Gastroesophageal sphincter (tissue), 4 donors: ENCODE measurements around the gene SLC22A16. TPM values are rescaled to one million over a fixed set of nuclear protein-coding genes. Genes with fewer than 3 reads are reported as not detected.
A peak's percentile ranks its signal among the peaks of the same experiment; 100 is the strongest.

ENCODE experiments used
- ATAC-seq: fragments of 150-250 bp; one replicate; pipeline ENCODE4 v1.9.1; 2016; ENCODE audit warnings: mild to moderate bottlenecking, moderate library complexity
- H3K27ac ChIP-seq, 4 donors: fragments of 200-600 bp; sonication (generic) in 3 of 4; 1 replicate in 3 of 4; 2 replicates in 1 of 4; pipeline ENCODE4 v1.5.1; 2016 to 2019
- H3K27me3 ChIP-seq: fragments of 200-600 bp; sonication (generic); one replicate; pipeline ENCODE4 v1.5.1; 2019
- H3K36me3 ChIP-seq, 2 donors: fragments of 200-600 bp; sonication (generic); one replicate each; pipeline ENCODE4 v1.5.1; 2019; ENCODE audit warnings: control low read depth in 1 of 2
- H3K4me1 ChIP-seq, 3 donors: fragments of 200-600 bp; sonication (generic); 1 replicate in 2 of 3; 2 replicates in 1 of 3; pipeline ENCODE4 v1.5.1; 2016 to 2019; ENCODE audit warnings: control low read depth in 2 of 3
- H3K4me3 ChIP-seq, 2 donors: fragments of 200-600 bp; sonication (generic); one replicate each; pipeline ENCODE4 v1.5.1; 2019; ENCODE audit warnings: mild to moderate bottlenecking in 1 of 2, moderate library complexity in 1 of 2
- H3K9me3 ChIP-seq, 3 donors: fragments of 200-600 bp; sonication (generic); one replicate each; pipeline ENCODE4 v1.5.1; 2017 to 2019; ENCODE audit warnings: control low read depth in 2 of 3
- CTCF ChIP-seq, 4 experiments: fragments of 200-600 bp in 2 of 4; fragments of 450-650 bp in 2 of 4; sonication (generic) in 1 of 4; IDR thresholded peaks; one replicate each; pipeline ENCODE4 v1.5.1; 2017 to 2019; ENCODE audit warnings: antibody characterized with exemption in 4 of 4, mild to moderate bottlenecking in 2 of 4, moderate library complexity in 2 of 4
- EP300 ChIP-seq: sonication (generic); formaldehyde crosslinking; IDR thresholded peaks from one replicate; pipeline ENCODE4 v1.6.1; 2017; ENCODE audit warnings: antibody characterized with exemption, mild to moderate bottlenecking
- POLR2A ChIP-seq, 2 donors: fragments of 450-650 bp; IDR thresholded peaks; one replicate each; pipeline ENCODE4 v1.6.1; 2017; ENCODE audit warnings: antibody characterized with exemption in 2 of 2, mild to moderate bottlenecking in 2 of 2, moderate library complexity in 1 of 2
- POLR2AphosphoS5 ChIP-seq: sonication (generic); formaldehyde crosslinking; IDR thresholded peaks from one replicate; pipeline ENCODE4 v1.6.1; 2017; ENCODE audit warnings: antibody characterized with exemption
- WGBS, 2 donors: methylation state at CpG; one replicate each; pipeline ENCODE4 v1.1.5; 2018; ENCODE audit warnings: low coverage in 1 of 2; 5-methylcytosine and 5-hydroxymethylcytosine counted together
- total RNA-seq, 4 donors: library from RNA; depleted of rRNA; stranded (reverse); fragments of >200 nt; gene quantifications; one replicate each; pipeline ENCODE4 v1.1.0, GENCODE V29; 2016

Gene SLC22A16
- total RNA-seq, 4 donors from 2014 or later: 0.35 to 5.4 (median 1.8) TPM; not detected in 1

GRCh38 chr6:110419028-110419739 is 57.2 kb downstream of the SLC22A16 start:
- whole genome bisulfite sequencing, 2 donors: 20 to 52% methylated on average over 1 to 5 of the region's 6 CpGs
- peaks cover 0 to 6% (median 0%) of the 10 kb centered on the region in 3 donors for H3K9me3 ChIP-seq
- no peak overlapping the region for H3K27ac ChIP-seq
- H3K36me3 ChIP-seq: no peaks in the 10 kb centered on the region
- H3K4me1 ChIP-seq: peaks cover 0 to 22% (median 0%) of the 10 kb centered on the region in 3 donors
- H3K27me3 ChIP-seq: no peaks in the 10 kb centered on the region
- no peak overlapping the region for H3K4me3 ChIP-seq
- TF ChIP-seq POLR2A (IDR thresholded peaks at IDR 0.05): no peak
- TF ChIP-seq EP300: no peak
- no peak for TF ChIP-seq POLR2AphosphoS5
- TF ChIP-seq CTCF (IDR thresholded peaks at IDR 0.05): no peak
- no peak for ATAC-seq

GRCh38 chr6:110418594-110418993 is 57.8 kb downstream of the SLC22A16 start:
- TF ChIP-seq EP300 (no peak), POLR2A (IDR thresholded peaks at IDR 0.05) (no peak), CTCF (IDR thresholded peaks at IDR 0.05) (no peak), POLR2AphosphoS5 (no peak)
- 65 to 80% methylated on average over 2 to 3 of the region's 3 CpGs for WGBS, 2 donors
- Histone ChIP-seq H3K4me3 (no peak overlapping the region), H3K27ac (no peak overlapping the region), H3K36me3 (no peaks in the 10 kb centered on the region), H3K27me3 (no peaks in the 10 kb centered on the region), H3K9me3 (peaks cover 0 to 6% (median 0%) of the 10 kb centered on the region in 3 donors), H3K4me1 (peaks cover 0 to 22% (median 0%) of the 10 kb centered on the region in 3 donors)
- ATAC-seq: no peak

- Histone ChIP-seq H3K36me3 (no peaks in the 10 kb centered on the region), H3K27me3 (no peaks in the 10 kb centered on the region), H3K4me1 (peaks cover 0 to 22% (median 0%) of the 10 kb centered on the region in 3 donors), H3K27ac (peak within 1 kb of the TSS; percentile 6 to 80 (median 75)), H3K4me3 (peak within 1 kb of the TSS; percentile 25 to 45), H3K9me3 (no peaks in the 10 kb centered on the region)
- TF ChIP-seq POLR2AphosphoS5 (peak; percentile 86), POLR2A (IDR thresholded peaks at IDR 0.05) (no peak)
- 8 to 31% methylated on average over 3 to 11 of the region's 12 CpGs for WGBS, 2 donors
- ATAC-seq: peak; percentile 87
These were observed 61.1 kb downstream of the SLC22A16 start, which contains the start of gene DDO for GRCh38 chr6:110415086-110415916. TSS of gene DDO (minus strand) at chr6:110415575. CDS start at chr6:110413462, 2,113 bp downstream.

- Histone ChIP-seq H3K4me1 (peaks cover 0 to 22% (median 0%) of the 10 kb centered on the region in 3 donors), H3K9me3 (no peaks in the 10 kb centered on the region), H3K36me3 (no peaks in the 10 kb centered on the region), H3K27me3 (no peaks in the 10 kb centered on the region), H3K27ac (peak overlapping the region; percentile 6 to 80 (median 75)), H3K4me3 (peak overlapping the region in 1 of 2 donors; percentile 45)
- 36 to 54% methylated on average over 2 to 4 of the region's 4 CpGs for WGBS, 2 donors
- TF ChIP-seq POLR2AphosphoS5 (no peak), POLR2A (IDR thresholded peaks at IDR 0.05) (no peak), CTCF (IDR thresholded peaks at IDR 0.05) (no peak), EP300 (no peak)
- no peak for ATAC-seq
These were observed 61.7 kb downstream of the SLC22A16 start for GRCh38 chr6:110414669-110415068.

GRCh38 chr6:110412360-110412759 is 64.1 kb downstream of the SLC22A16 start:
- Histone ChIP-seq H3K4me3 (no peak overlapping the region), H3K9me3 (no peaks in the 10 kb centered on the region), H3K27me3 (no peaks in the 10 kb centered on the region), H3K27ac (no peak overlapping the region), H3K36me3 (peaks cover 0 to 12% of the 10 kb centered on the region in 2 donors), H3K4me1 (peaks cover 0 to 22% (median 0%) of the 10 kb centered on the region in 3 donors)
- ATAC-seq: no peak
- WGBS, 2 donors: 75 to 98% methylated on average over 2 to 4 of the region's 8 CpGs
- no peak for TF ChIP-seq CTCF (IDR thresholded peaks at IDR 0.05)
